Mucosa of rectum (tissue), 2 donors: ENCODE results near the gene CLDN20.
"Not testable (repeated sequence)": the region's sequence is repeated elsewhere in the genome, so short reads cannot be mapped to it uniquely, and the experiment has no call there.

Source experiments
- H3K27ac ChIP-seq, 2 donors: one replicate each; pipeline ENCODE4 v1.7.0; 2013; ENCODE audit warnings: inconsistent platforms in 2 of 2, low read depth in 2 of 2, low read length in 2 of 2
- H3K27me3 ChIP-seq, 2 donors: one replicate each; pipeline ENCODE4 v1.7.0; 2013; ENCODE audit warnings: low read length in 2 of 2; ENCODE audit not compliant: control insufficient read depth in 2 of 2, insufficient read depth in 2 of 2
- H3K36me3 ChIP-seq, 2 donors: one replicate each; pipeline ENCODE4 v1.7.0; 2013; ENCODE audit warnings: low read length in 2 of 2; ENCODE audit not compliant: control insufficient read depth in 2 of 2, insufficient read depth in 2 of 2
- H3K4me1 ChIP-seq, 2 donors: one replicate each; pipeline ENCODE4 v1.7.0; 2013; ENCODE audit warnings: low read length in 2 of 2, mild to moderate bottlenecking in 1 of 2; ENCODE audit not compliant: control insufficient read depth in 2 of 2, insufficient read depth in 2 of 2
- H3K4me3 ChIP-seq, 2 donors: one replicate each; pipeline ENCODE4 v1.7.0; 2013; ENCODE audit warnings: low read length in 2 of 2
- H3K9ac ChIP-seq, 2 donors: one replicate each; pipeline ENCODE4 v1.7.0; 2013; ENCODE audit warnings: low read length in 2 of 2, low read depth in 1 of 2, mild to moderate bottlenecking in 1 of 2
- H3K9me3 ChIP-seq, 2 donors: one replicate each; pipeline ENCODE4 v1.7.0; 2013; ENCODE audit warnings: low read length in 2 of 2; ENCODE audit not compliant: control insufficient read depth in 2 of 2
- donor health status: healthy.
- donor health status: Normal muscosa, but diverticular disease.

The CLDN20 gene

GRCh38 chr6:155263373-155264063, at the start of gene CLDN20:
CLDN20 (plus strand) TSS chr6:155264013; CDS start chr6:155275720, 11,707 bp downstream.
- no peaks in the 10 kb centered on the region for H3K27me3 ChIP-seq
- H3K36me3 ChIP-seq: peaks cover 23% of the 10 kb centered on the region in 2 donors
- no peak within 1 kb of the TSS for H3K27ac ChIP-seq
- H3K9me3 ChIP-seq: no peaks in the 10 kb centered on the region
- H3K9ac ChIP-seq: no peak within 1 kb of the TSS
- peaks cover 0 to 2% of the 10 kb centered on the region in 2 donors for H3K4me1 ChIP-seq
- no peak within 1 kb of the TSS for H3K4me3 ChIP-seq

GRCh38 chr6:155215906-155216305, 47.9 kb upstream of the CLDN20 start:
- no peak overlapping the region for H3K4me3 ChIP-seq
- no peak overlapping the region for H3K27ac ChIP-seq
- no peaks in the 10 kb centered on the region for H3K4me1 ChIP-seq

GRCh38 chr6:155216312-155217046, 47.3 kb upstream of the CLDN20 start:
- Histone ChIP-seq H3K4me3 (no peak overlapping the region), H3K9ac (no peak overlapping the region), H3K27me3 (peaks cover 0 to 3% of the 10 kb centered on the region in 2 donors)

More at GRCh38 chr6:155215906-155216305, 47.9 kb upstream of the CLDN20 start:
- Histone ChIP-seq H3K27me3 (peaks cover 0 to 3% of the 10 kb centered on the region in 2 donors), H3K36me3 (no peaks in the 10 kb centered on the region), H3K9me3 (no peaks in the 10 kb centered on the region), H3K9ac (no peak overlapping the region)

GRCh38 chr6:155218711-155219110, 45.1 kb upstream of the CLDN20 start:
- H3K4me3 ChIP-seq, H3K4me1 ChIP-seq, H3K27me3 ChIP-seq, H3K36me3 ChIP-seq, H3K9ac ChIP-seq, H3K27ac ChIP-seq, H3K9me3 ChIP-seq: not testable (repeated sequence)

More at GRCh38 chr6:155216312-155217046, 47.3 kb upstream of the CLDN20 start:
- Histone ChIP-seq H3K27ac (no peak overlapping the region), H3K9me3 (no peaks in the 10 kb centered on the region), H3K36me3 (no peaks in the 10 kb centered on the region), H3K4me1 (no peaks in the 10 kb centered on the region)

GRCh38 chr6:155219299-155219698, 44.5 kb upstream of the CLDN20 start:
- Histone ChIP-seq H3K9me3 (no peaks in the 10 kb centered on the region), H3K4me3 (no peak overlapping the region), H3K9ac (no peak overlapping the region), H3K4me1 (no peaks in the 10 kb centered on the region), H3K27me3 (peaks cover 0 to 3% of the 10 kb centered on the region in 2 donors), H3K36me3 (no peaks in the 10 kb centered on the region), H3K27ac (no peak overlapping the region)

- H3K4me1 ChIP-seq: no peaks in the 10 kb centered on the region
- H3K4me3 ChIP-seq: no peak overlapping the region
- H3K27me3 ChIP-seq: peaks cover 0 to 3% of the 10 kb centered on the region in 2 donors
- H3K36me3 ChIP-seq: no peaks in the 10 kb centered on the region
- H3K9me3 ChIP-seq: no peaks in the 10 kb centered on the region
- H3K9ac ChIP-seq: no peak overlapping the region
- no peak overlapping the region for H3K27ac ChIP-seq
Measured at GRCh38 chr6:155219858-155220301, 43.9 kb upstream of the CLDN20 start.

- Histone ChIP-seq H3K9ac (no peak overlapping the region), H3K27ac (no peak overlapping the region), H3K27me3 (peaks cover 0 to 3% of the 10 kb centered on the region in 2 donors), H3K9me3 (no peaks in the 10 kb centered on the region), H3K4me3 (no peak overlapping the region), H3K36me3 (no peaks in the 10 kb centered on the region), H3K4me1 (no peaks in the 10 kb centered on the region)
Measured at GRCh38 chr6:155221086-155221485, 42.7 kb upstream of the CLDN20 start.

- no peak overlapping the region for H3K27ac ChIP-seq
- H3K9ac ChIP-seq: no peak overlapping the region
- H3K27me3 ChIP-seq: no peaks in the 10 kb centered on the region
- no peaks in the 10 kb centered on the region for H3K36me3 ChIP-seq
- no peak overlapping the region for H3K4me3 ChIP-seq
- no peaks in the 10 kb centered on the region for H3K4me1 ChIP-seq
- H3K9me3 ChIP-seq: no peaks in the 10 kb centered on the region
Measured at GRCh38 chr6:155222506-155222905, 41.3 kb upstream of the CLDN20 start.

GRCh38 chr6:155223646-155224451, 40.0 kb upstream of the CLDN20 start:
- Histone ChIP-seq H3K9me3 (no peaks in the 10 kb centered on the region), H3K4me1 (no peaks in the 10 kb centered on the region), H3K9ac (no peak overlapping the region), H3K4me3 (no peak overlapping the region), H3K27ac (no peak overlapping the region), H3K36me3 (no peaks in the 10 kb centered on the region), H3K27me3 (no peaks in the 10 kb centered on the region)

- H3K9me3 ChIP-seq: no peaks in the 10 kb centered on the region
- no peak overlapping the region for H3K9ac ChIP-seq
Measured at GRCh38 chr6:155224618-155225017, 39.2 kb upstream of the CLDN20 start.

More at GRCh38 chr6:155224618-155225017, 39.2 kb upstream of the CLDN20 start:
- no peaks in the 10 kb centered on the region for H3K4me1 ChIP-seq
- H3K27me3 ChIP-seq: no peaks in the 10 kb centered on the region
- H3K27ac ChIP-seq: no peak overlapping the region
- no peaks in the 10 kb centered on the region for H3K36me3 ChIP-seq
- H3K4me3 ChIP-seq: no peak overlapping the region
